ENCODE data around the gene CHN1. TPM values are rescaled to one million over a fixed set of nuclear protein-coding genes. Genes with fewer than 3 reads are reported as not detected.

The CHN1 gene
- total RNA-seq, 1 donor from 2014 or later, result 30.6 TPM

- Histone ChIP-seq H3K36me3 (no peaks in the 10 kb centered on the region), H3K9me3 (no peaks in the 10 kb centered on the region), H3K27me3 (no peaks in the 10 kb centered on the region), H3K27ac (no peak overlapping the region), H3K4me3 (no peak overlapping the region), H3K4me1 (peaks cover 5% of the 10 kb centered on the region)
- ATAC-seq (no peak), DNase-seq (no peak)
- TF ChIP-seq, protein P1, sequence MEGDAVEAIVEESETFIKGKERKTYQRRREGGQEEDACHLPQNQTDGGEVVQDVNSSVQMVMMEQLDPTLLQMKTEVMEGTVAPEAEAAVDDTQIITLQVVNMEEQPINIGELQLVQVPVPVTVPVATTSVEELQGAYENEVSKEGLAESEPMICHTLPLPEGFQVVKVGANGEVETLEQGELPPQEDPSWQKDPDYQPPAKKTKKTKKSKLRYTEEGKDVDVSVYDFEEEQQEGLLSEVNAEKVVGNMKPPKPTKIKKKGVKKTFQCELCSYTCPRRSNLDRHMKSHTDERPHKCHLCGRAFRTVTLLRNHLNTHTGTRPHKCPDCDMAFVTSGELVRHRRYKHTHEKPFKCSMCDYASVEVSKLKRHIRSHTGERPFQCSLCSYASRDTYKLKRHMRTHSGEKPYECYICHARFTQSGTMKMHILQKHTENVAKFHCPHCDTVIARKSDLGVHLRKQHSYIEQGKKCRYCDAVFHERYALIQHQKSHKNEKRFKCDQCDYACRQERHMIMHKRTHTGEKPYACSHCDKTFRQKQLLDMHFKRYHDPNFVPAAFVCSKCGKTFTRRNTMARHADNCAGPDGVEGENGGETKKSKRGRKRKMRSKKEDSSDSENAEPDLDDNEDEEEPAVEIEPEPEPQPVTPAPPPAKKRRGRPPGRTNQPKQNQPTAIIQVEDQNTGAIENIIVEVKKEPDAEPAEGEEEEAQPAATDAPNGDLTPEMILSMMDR (IDR thresholded peaks at IDR 0.05), result no peak
- intact Hi-C loops (cut with DNase I), result no loop called here
Measured at GRCh38 chr2:174780191-174780840, 224.9 kb downstream of the CHN1 start.

DNA sequence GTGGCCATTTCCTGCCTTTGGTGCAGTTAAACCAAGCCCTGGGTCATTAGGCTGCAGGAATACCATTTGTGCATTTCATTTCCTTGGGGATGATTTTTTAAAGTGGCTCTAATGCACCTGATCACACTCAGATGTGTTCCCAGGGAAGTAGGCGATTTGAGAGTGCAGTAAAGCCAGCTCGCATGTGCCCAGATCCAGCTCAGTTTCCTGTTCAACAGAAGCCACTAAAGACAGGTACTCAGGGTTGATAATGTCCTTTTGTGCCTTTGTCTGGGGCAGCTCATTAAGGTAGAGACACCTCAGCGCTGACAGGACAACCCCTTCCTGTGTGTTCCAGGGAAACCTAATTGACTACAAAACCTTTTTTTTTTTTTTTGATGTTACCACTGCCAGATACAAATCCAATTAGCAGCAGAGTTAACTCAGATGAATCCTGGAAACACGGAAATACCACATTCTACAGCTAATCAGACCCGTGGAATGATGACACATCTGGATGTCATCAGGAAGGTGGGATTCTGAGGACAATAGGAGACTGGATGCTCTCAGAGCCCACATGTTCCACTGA, 225.7 kb downstream of the CHN1 start:
- ATAC-seq (no peak), DNase-seq (no peak)
- no peaks in the 10 kb centered on the region for H3K36me3 ChIP-seq
- H3K4me1 ChIP-seq, result peaks cover 5% of the 10 kb centered on the region
- H3K4me3 ChIP-seq, result no peak overlapping the region
- H3K27ac ChIP-seq, result peak overlapping the region; percentile 63
- H3K9me3 ChIP-seq, result no peaks in the 10 kb centered on the region
- TF ChIP-seq, protein P1 (IDR thresholded peaks at IDR 0.05), result no peak
- intact Hi-C loops (cut with DNase I), result loop anchor here (10.0 kb wide), 1 partner anchor 205 kb away; no protein-coding TSS in a partner anchor
- H3K27me3 ChIP-seq, result no peaks in the 10 kb centered on the region

DNA sequence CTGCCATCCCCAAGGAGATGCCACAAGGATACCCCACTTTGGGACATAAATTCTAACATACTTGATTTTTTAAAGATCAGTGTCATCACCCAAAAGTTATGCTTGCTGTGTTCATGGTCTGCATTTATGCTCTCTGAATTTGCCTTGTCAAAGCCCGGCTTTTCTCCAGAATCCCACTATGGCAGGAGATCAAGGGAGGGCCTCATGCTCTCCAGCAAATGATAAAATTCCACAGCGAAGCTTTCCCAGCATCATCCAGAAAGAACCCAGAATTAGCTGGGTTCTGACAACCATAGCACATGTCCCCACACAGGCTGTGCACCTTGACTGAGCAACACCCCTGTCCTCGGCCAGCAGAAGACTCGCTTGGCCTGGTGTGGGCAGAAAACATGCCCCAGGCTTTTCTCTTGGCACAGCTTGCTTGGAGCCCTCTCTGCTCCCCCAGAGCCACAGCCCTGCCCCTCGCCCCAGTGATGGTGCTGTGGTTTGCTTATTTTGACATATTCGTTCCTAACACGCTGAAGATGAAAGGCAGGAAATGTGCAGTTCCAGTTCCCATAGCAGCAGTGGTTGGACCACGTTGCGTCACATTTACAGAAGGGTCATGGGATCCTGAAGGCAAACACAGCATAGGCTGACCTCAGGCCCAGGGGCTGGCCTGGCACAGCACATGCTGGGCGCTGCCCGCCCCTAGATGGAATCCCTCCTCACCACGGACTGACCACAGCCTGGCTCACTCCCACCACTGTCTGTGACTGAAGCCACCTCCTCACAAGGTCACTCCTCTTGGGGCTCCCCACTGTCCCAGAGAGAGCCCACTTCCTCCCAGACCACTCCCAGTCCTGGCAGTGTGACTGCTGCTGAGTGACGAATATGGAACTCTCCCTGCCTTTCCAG, 226.8 kb downstream of the CHN1 start:
- no peaks in the 10 kb centered on the region for H3K36me3 ChIP-seq
- ATAC-seq (peak; percentile 97), DNase-seq (peak; percentile 86)
- H3K9me3 ChIP-seq, result no peaks in the 10 kb centered on the region
- H3K27ac ChIP-seq, result peak overlapping the region; percentile 63
- H3K4me1 ChIP-seq, result peaks cover 5% of the 10 kb centered on the region
- no peak overlapping the region for H3K4me3 ChIP-seq
- intact Hi-C loops (cut with DNase I), result loop anchor here (10.0 kb wide), 1 partner anchor 206 kb away; no protein-coding TSS in a partner anchor
- TF ChIP-seq, protein P1 (IDR thresholded peaks at IDR 0.05), result no peak
- no peaks in the 10 kb centered on the region for H3K27me3 ChIP-seq

GRCh38 chr2:174777347-174778084, 227.7 kb downstream of the CHN1 start:
- no peak overlapping the region for H3K4me3 ChIP-seq
- TF ChIP-seq, protein P1 (IDR thresholded peaks at IDR 0.05), result no peak
- peaks cover 7% of the 10 kb centered on the region for H3K4me1 ChIP-seq
- no peaks in the 10 kb centered on the region for H3K27me3 ChIP-seq
- intact Hi-C loops (cut with DNase I), result loop anchor here (10.0 kb wide), 1 partner anchor 207 kb away; no protein-coding TSS in a partner anchor
- no peaks in the 10 kb centered on the region for H3K9me3 ChIP-seq
- peak overlapping the region; percentile 4 for H3K27ac ChIP-seq
- no peak for DNase-seq
- no peak for ATAC-seq
- no peaks in the 10 kb centered on the region for H3K36me3 ChIP-seq

DNA sequence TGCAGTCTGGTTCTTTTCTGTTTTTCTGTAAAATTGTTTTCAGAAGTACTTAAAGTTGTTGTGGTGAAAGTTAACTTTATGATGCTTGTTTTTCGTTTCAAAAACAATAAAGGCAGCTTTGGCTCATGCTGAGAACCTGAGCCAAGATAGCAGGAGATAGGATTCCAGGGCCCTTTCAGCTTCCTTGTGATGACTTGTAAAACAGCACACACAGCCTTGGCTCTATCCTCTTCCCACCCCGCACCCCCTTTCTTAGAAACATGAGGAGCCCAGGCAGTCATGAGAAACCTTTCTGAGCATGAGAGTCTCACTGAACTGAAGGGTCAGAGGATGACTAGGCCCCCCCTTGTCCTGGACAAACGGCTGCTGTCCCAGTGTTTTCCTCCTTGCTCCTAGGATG, 228.5 kb downstream of the CHN1 start:
- TF ChIP-seq, protein P1 (IDR thresholded peaks at IDR 0.05), result no peak
- no peak for ATAC-seq
- no peaks in the 10 kb centered on the region for H3K27me3 ChIP-seq
- DNase-seq, result no peak
- no peak overlapping the region for H3K27ac ChIP-seq
- intact Hi-C loops (cut with DNase I), result loop anchor here (10.0 kb wide), 1 partner anchor 208 kb away; no protein-coding TSS in a partner anchor
- H3K4me3 ChIP-seq, result no peak overlapping the region
- H3K9me3 ChIP-seq, result no peaks in the 10 kb centered on the region
- peaks cover 9% of the 10 kb centered on the region for H3K4me1 ChIP-seq
- no peaks in the 10 kb centered on the region for H3K36me3 ChIP-seq
